IPS-20b (cell line): Measurements from ENCODE around the gene ARHGAP42.

ENCODE experiments used
- H3K27ac ChIP-seq: one replicate; pipeline ENCODE4 v1.5.1; 2013; ENCODE audit warnings: low read length
- H3K27me3 ChIP-seq: 2 replicates; pipeline ENCODE4 v1.6.1; 2013; ENCODE audit warnings: mild to moderate bottlenecking, low read length, inconsistent platforms; ENCODE audit not compliant: insufficient read depth
- H3K36me3 ChIP-seq: 2 replicates; pipeline ENCODE4 v1.6.1; 2013; ENCODE audit warnings: low read depth, mild to moderate bottlenecking, inconsistent platforms, low read length, moderate library complexity; ENCODE audit not compliant: insufficient read depth
- H3K4me1 ChIP-seq: 2 replicates; pipeline ENCODE4 v1.6.1; 2013; ENCODE audit warnings: mild to moderate bottlenecking, control low read depth, inconsistent platforms, low read length, moderate library complexity; ENCODE audit not compliant: insufficient read depth
- H3K4me3 ChIP-seq: 2 replicates; pipeline ENCODE4 v1.5.1; 2013; ENCODE audit warnings: mild to moderate bottlenecking, low read length, inconsistent platforms
- H3K9ac ChIP-seq: 2 replicates; pipeline ENCODE4 v1.6.1; 2013; ENCODE audit warnings: low read depth, mild to moderate bottlenecking, inconsistent platforms, low read length, moderate library complexity
- H3K9me3 ChIP-seq: 2 replicates; pipeline ENCODE4 v1.6.1; 2013; ENCODE audit warnings: mild to moderate bottlenecking, low read depth, low read length, inconsistent platforms; ENCODE audit not compliant: insufficient read depth

The ARHGAP42 gene

DNA sequence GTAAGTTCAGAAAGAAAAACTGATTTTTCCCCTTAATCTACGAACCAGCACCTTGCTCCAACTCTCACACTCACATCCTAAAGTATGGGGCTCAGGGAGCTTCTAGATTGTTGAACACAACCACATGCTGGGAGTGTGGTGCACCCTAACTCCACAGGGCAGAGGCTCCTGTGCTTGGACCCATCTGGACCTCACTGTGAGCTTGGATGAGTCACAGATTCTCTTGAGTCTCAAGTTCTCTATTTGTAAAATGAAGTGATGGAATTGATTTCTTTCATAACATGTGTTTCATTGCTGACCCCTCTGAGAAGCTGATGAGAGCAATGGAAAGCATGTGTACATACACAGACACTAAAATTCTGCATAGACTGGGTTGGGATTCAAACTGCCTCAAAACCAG, 332.8 kb downstream of the ARHGAP42 start:
- Histone ChIP-seq H3K4me1 (no peaks in the 10 kb centered on the region), H3K27me3 (no peaks in the 10 kb centered on the region), H3K9ac (no peak overlapping the region), H3K27ac (no peak overlapping the region), H3K4me3 (no peak overlapping the region), H3K9me3 (no peaks in the 10 kb centered on the region), H3K36me3 (no peaks in the 10 kb centered on the region)

DNA sequence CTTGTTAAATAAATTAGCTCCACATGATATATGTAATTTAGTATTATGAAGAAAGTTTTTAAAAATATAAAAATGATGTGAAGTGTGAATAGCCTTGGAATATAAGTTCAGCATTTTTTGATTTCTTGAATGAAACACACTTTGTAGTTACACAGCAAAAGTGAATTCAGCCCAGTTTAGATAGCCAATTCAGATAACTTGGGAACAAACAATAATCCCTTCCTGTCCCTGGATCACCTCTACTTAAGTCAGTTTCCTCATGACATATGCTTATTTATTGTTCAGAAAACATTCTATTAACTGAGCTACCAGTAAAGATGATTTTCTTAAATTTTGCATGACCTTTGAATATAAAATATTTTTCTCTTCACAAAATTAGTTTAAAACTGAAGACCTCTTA, 335.2 kb downstream of the ARHGAP42 start:
- Histone ChIP-seq H3K27me3 (no peaks in the 10 kb centered on the region), H3K27ac (no peak overlapping the region), H3K9ac (no peak overlapping the region), H3K4me3 (no peak overlapping the region), H3K36me3 (no peaks in the 10 kb centered on the region), H3K4me1 (no peaks in the 10 kb centered on the region), H3K9me3 (no peaks in the 10 kb centered on the region)

DNA sequence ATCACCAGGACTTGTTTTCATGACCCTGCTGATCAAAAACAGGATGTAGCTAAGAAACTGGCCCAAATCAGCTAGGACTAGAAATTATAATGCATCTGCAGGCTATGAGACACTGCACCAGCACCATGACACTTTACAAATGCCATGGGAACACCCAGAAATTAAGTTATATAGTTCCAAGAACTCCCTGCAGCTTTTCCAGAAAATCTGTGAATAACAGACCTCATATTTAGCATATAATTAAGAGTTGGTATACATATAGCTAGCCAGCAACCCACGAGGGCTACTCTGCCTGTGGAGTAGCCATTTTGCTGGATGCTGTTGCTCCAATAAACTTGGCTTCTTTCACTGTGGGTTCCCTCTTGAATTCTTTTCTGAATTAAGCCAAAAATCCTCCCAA, 341.6 kb downstream of the ARHGAP42 start:
- Histone ChIP-seq H3K9ac (no peak overlapping the region), H3K27me3 (no peaks in the 10 kb centered on the region), H3K9me3 (no peaks in the 10 kb centered on the region), H3K27ac (no peak overlapping the region), H3K36me3 (no peaks in the 10 kb centered on the region), H3K4me1 (no peaks in the 10 kb centered on the region), H3K4me3 (no peak overlapping the region)

DNA sequence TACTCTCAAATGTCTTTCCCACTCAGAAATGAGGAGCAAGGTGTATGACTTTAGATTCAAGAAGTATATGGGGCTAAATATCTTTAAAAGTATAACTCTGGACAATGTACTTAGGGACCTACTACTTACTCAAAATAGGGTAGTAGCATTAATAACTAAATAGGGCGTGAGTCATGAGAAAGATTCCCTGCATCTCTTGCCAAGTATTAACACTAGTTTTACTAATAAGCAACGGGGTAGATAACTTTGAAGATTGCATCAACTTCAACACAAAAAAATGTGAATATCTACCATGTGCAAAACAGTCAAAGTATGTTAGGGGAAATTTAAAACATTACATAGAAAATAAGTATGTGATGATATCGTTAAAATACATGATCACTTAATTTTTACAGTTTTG, 342.9 kb downstream of the ARHGAP42 start:
- Histone ChIP-seq H3K9ac (no peak overlapping the region), H3K27me3 (no peaks in the 10 kb centered on the region), H3K27ac (no peak overlapping the region), H3K4me3 (no peak overlapping the region), H3K9me3 (no peaks in the 10 kb centered on the region), H3K36me3 (no peaks in the 10 kb centered on the region), H3K4me1 (no peaks in the 10 kb centered on the region)

DNA sequence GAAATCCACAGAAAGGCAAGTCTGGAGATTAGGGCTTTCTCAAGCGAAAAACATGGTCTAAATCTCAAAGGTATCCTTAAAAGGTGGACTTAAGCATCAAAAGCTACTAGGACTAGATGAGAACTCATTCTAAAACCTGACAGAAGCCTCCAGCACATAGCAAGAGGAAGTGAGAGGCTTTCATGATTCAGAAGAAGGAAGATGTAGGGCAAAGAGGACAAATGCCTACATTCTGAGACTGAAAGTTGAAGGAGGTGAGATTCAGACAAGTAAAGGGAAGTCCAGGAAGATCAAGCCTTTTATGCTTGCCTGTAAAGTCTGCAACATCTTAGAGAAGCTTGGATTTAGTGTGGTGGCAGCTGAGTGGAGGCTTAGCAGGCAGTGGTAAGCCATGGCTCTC, 343.6 kb downstream of the ARHGAP42 start:
- no peaks in the 10 kb centered on the region for H3K27me3 ChIP-seq
- no peak overlapping the region for H3K27ac ChIP-seq
- no peaks in the 10 kb centered on the region for H3K4me1 ChIP-seq
- no peaks in the 10 kb centered on the region for H3K9me3 ChIP-seq
- no peak overlapping the region for H3K4me3 ChIP-seq
- H3K36me3 ChIP-seq = no peaks in the 10 kb centered on the region
- no peak overlapping the region for H3K9ac ChIP-seq

DNA sequence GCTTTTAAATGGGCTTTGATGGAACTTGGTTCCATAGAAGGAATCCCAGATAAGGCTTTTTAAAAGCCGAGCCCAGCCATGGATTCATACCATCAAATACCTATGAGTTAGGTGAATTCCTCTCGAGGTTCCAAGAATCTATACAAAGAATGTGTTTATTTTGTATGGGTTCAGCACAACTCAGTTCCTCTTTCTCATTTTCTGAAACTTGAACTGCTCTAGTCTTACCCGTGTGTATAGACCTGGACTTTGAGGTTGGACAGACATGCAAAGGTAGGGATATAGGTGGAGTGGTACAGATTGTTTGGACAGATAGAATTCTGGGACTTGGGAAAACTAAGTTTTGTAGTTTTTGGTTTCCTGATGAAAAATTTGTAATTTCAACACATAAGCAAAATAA, 344.6 kb downstream of the ARHGAP42 start:
- H3K27ac ChIP-seq = no peak overlapping the region
- no peaks in the 10 kb centered on the region for H3K4me1 ChIP-seq
- H3K27me3 ChIP-seq = no peaks in the 10 kb centered on the region
- no peaks in the 10 kb centered on the region for H3K9me3 ChIP-seq
- no peaks in the 10 kb centered on the region for H3K36me3 ChIP-seq
- no peak overlapping the region for H3K9ac ChIP-seq
- no peak overlapping the region for H3K4me3 ChIP-seq

DNA sequence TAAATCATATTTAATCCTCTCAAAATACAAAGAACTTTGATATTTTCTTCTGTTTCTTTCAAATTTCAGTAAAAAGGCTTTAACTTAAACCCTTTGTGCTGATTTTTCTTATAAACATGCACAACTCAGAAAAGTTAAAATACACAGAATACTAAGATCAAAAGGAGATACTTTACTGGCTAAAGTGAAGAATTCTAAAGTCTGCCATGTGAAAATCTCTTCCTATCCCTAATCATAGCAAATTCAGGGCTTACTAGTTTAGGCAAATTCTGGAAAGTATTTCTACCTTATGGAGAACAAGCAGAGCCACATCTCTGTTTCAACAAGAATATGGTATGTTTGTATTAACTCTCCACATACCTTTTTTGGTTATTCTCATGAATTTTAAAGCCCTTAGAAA, 345.9 kb downstream of the ARHGAP42 start:
- no peaks in the 10 kb centered on the region for H3K9me3 ChIP-seq
- no peak overlapping the region for H3K27ac ChIP-seq
- H3K36me3 ChIP-seq = no peaks in the 10 kb centered on the region
- H3K27me3 ChIP-seq = no peaks in the 10 kb centered on the region
- no peak overlapping the region for H3K9ac ChIP-seq
- no peak overlapping the region for H3K4me3 ChIP-seq
- H3K4me1 ChIP-seq = no peaks in the 10 kb centered on the region

DNA sequence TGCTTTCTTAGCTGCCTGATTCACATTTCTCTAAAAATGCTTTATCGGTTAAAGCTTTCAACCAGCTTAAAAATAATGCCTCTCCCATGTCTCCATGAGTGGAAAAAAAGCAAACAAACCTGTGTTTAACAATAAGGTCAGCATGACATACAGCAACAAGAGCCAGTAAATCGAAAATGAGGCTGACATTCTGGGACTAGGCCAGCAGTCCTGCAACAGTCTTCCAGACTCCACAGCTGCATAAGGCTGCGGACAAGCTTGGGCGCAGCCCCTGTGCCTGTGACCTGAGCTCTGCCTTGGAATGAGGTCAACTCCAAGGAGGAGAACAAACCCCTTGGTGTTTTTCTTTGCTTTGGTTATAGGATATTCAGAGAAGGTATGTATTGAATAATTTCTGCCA, 347.0 kb downstream of the ARHGAP42 start:
- Histone ChIP-seq H3K9ac (no peak overlapping the region), H3K27me3 (no peaks in the 10 kb centered on the region), H3K27ac (no peak overlapping the region), H3K9me3 (no peaks in the 10 kb centered on the region), H3K4me1 (no peaks in the 10 kb centered on the region), H3K36me3 (no peaks in the 10 kb centered on the region), H3K4me3 (no peak overlapping the region)

DNA sequence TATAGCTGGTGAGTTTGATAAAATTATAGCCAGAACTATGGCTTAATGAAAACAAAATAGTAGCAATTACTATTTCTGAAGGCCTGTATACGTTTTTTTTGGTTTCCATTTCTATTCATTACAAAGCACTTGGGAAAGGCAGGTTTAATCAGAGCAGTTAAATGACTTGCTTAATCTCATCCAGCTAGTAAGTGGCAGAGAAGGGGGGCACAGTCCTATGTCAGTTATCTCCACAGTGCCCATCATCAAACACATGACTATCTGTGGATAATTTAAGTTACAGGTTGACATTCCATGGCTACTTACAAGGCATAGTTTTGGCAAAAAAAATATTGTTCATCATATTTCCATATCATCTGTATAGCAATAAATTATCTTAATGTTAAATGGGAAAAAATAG, 348.8 kb downstream of the ARHGAP42 start:
- Histone ChIP-seq H3K27ac (no peak overlapping the region), H3K4me3 (no peak overlapping the region), H3K27me3 (no peaks in the 10 kb centered on the region), H3K4me1 (no peaks in the 10 kb centered on the region), H3K36me3 (no peaks in the 10 kb centered on the region), H3K9ac (no peak overlapping the region), H3K9me3 (no peaks in the 10 kb centered on the region)
